Karpas-422 (cell line): ENCODE results near the gene NUP42. TPM values are rescaled to one million over a fixed set of nuclear protein-coding genes. Genes with fewer than 3 reads are reported as not detected.
A peak's percentile ranks its signal among the peaks of the same experiment; 100 is the strongest.

ENCODE experiments used
- DNase-seq: peaks from one replicate; pipeline ENCODE4 v3.0.0-alpha.2; 2015
- H2AFZ ChIP-seq: fragments of 200-600 bp; sonication (generic); 2 replicates; pipeline ENCODE4 v1.6.1; 2014; ENCODE audit warnings: antibody characterized with exemption, low read length, mixed read lengths
- H3K27ac ChIP-seq: fragments of 200-600 bp; sonication (generic); 2 replicates; pipeline ENCODE4 v1.5.1; 2014; ENCODE audit warnings: mild to moderate bottlenecking, low read length, moderate library complexity
- H3K27me3 ChIP-seq: fragments of 200-600 bp; sonication (generic); 2 replicates; pipeline ENCODE4 v1.6.1; 2014; ENCODE audit warnings: low read length, mixed read lengths
- H3K36me3 ChIP-seq: fragments of 200-600 bp; sonication (generic); 2 replicates; pipeline ENCODE4 v1.6.1; 2014; ENCODE audit warnings: low read length, mixed read lengths; ENCODE audit not compliant: insufficient read depth
- H3K4me1 ChIP-seq: fragments of 200-600 bp; sonication (generic); 2 replicates; pipeline ENCODE4 v1.6.1; 2014; ENCODE audit warnings: mild to moderate bottlenecking, low read length, mixed read lengths
- H3K4me2 ChIP-seq: fragments of 200-600 bp; sonication (generic); 2 replicates; pipeline ENCODE4 v1.6.1; 2014; ENCODE audit warnings: low read length, low read depth, mild to moderate bottlenecking; ENCODE audit not compliant: poor library complexity, severe bottlenecking
- H3K4me3 ChIP-seq: fragments of 200-600 bp; sonication (generic); 2 replicates; pipeline ENCODE4 v1.5.1; 2014; ENCODE audit warnings: mild to moderate bottlenecking, antibody characterized with exemption, low read length, mixed read lengths
- H3K79me2 ChIP-seq: fragments of 200-600 bp; sonication (generic); 2 replicates; pipeline ENCODE4 v1.6.1; 2014; ENCODE audit warnings: mild to moderate bottlenecking, low read length, mixed read lengths
- H3K9ac ChIP-seq: fragments of 200-600 bp; sonication (generic); 2 replicates; pipeline ENCODE4 v1.6.0; 2014; ENCODE audit warnings: low read length
- H3K9me2 ChIP-seq: fragments of 200-600 bp; sonication (generic), shearing (Covaris generic); replicated peaks from 2 replicates; pipeline ENCODE4 v1.6.0; 2014; ENCODE audit warnings: mild to moderate bottlenecking, low read length, moderate library complexity; ENCODE audit not compliant: insufficient read depth
- H3K9me3 ChIP-seq: fragments of 300-700, 200-600 bp; sonication (generic); 2 replicates; pipeline ENCODE4 v1.6.1; 2014; ENCODE audit warnings: low read length, mixed read lengths
- H4K20me1 ChIP-seq: fragments of 200-600 bp; sonication (generic); 2 replicates; pipeline ENCODE4 v1.6.1; 2014; ENCODE audit warnings: mild to moderate bottlenecking, antibody characterized with exemption, low read length, low read depth; ENCODE audit not compliant: insufficient read depth
- total RNA-seq: library from RNA; depleted of rRNA; stranded (reverse); fragments of >200 nt; shearing (Covaris generic); gene quantifications from 2 replicates; pipeline ENCODE4 v1.2.3, GENCODE V29; 2014; ENCODE audit warnings: low replicate concordance

NUP42 gene
- total RNA-seq, 1 experiment from 2014 or later = 94.8 TPM

GRCh38 chr7:23165316-23165715 is 16.5 kb upstream of the NUP42 start:
- Histone ChIP-seq H3K79me2 (no peaks in the 10 kb centered on the region), H3K4me2 (no peak overlapping the region)

GRCh38 chr7:23167691-23168090 is 14.2 kb upstream of the NUP42 start:
- no peak overlapping the region for H3K4me2 ChIP-seq
- no peak overlapping the region for H3K4me3 ChIP-seq
- H3K36me3 ChIP-seq = no peaks in the 10 kb centered on the region
- no peak for DNase-seq
- no peaks in the 10 kb centered on the region for H3K9me3 ChIP-seq
- H3K27me3 ChIP-seq = no peaks in the 10 kb centered on the region
- H4K20me1 ChIP-seq = no peaks in the 10 kb centered on the region
- no peaks in the 10 kb centered on the region for H3K9me2 ChIP-seq
- H3K4me1 ChIP-seq = no peaks in the 10 kb centered on the region
- no peak overlapping the region for H2AFZ ChIP-seq
- H3K9ac ChIP-seq = no peak overlapping the region
- no peak overlapping the region for H3K27ac ChIP-seq
- H3K79me2 ChIP-seq = no peaks in the 10 kb centered on the region

More at GRCh38 chr7:23165316-23165715, 16.5 kb upstream of the NUP42 start:
- Histone ChIP-seq H3K27me3 (no peaks in the 10 kb centered on the region), H4K20me1 (no peaks in the 10 kb centered on the region), H3K4me3 (no peak overlapping the region), H3K9ac (no peak overlapping the region), H3K4me1 (no peaks in the 10 kb centered on the region), H3K9me3 (no peaks in the 10 kb centered on the region), H3K9me2 (no peaks in the 10 kb centered on the region), H2AFZ (no peak overlapping the region), H3K27ac (no peak overlapping the region), H3K36me3 (no peaks in the 10 kb centered on the region)
- DNase-seq = no peak

- no peaks in the 10 kb centered on the region for H4K20me1 ChIP-seq
These were observed 13.6 kb upstream of the NUP42 start for GRCh38 chr7:23168111-23168885.

GRCh38 chr7:23175938-23176337 is 5.9 kb upstream of the NUP42 start:
- no peaks in the 10 kb centered on the region for H4K20me1 ChIP-seq
- no peak for DNase-seq
- peaks cover 5% of the 10 kb centered on the region for H3K4me1 ChIP-seq
- no peaks in the 10 kb centered on the region for H3K9me2 ChIP-seq
- H3K9me3 ChIP-seq = no peaks in the 10 kb centered on the region
- no peak overlapping the region for H3K4me2 ChIP-seq
- H3K79me2 ChIP-seq = peaks cover 3% of the 10 kb centered on the region; the same call in 1 of the 2 replicates
- H3K4me3 ChIP-seq = no peak overlapping the region
- no peaks in the 10 kb centered on the region for H3K27me3 ChIP-seq
- no peak overlapping the region for H2AFZ ChIP-seq
- no peaks in the 10 kb centered on the region for H3K36me3 ChIP-seq
- no peak overlapping the region for H3K27ac ChIP-seq
- H3K9ac ChIP-seq = no peak overlapping the region

More at GRCh38 chr7:23168111-23168885, 13.6 kb upstream of the NUP42 start:
- DNase-seq = no peak
- Histone ChIP-seq H3K9me2 (no peaks in the 10 kb centered on the region), H2AFZ (no peak overlapping the region), H3K27me3 (no peaks in the 10 kb centered on the region), H3K4me1 (no peaks in the 10 kb centered on the region), H3K9me3 (no peaks in the 10 kb centered on the region), H3K79me2 (no peaks in the 10 kb centered on the region), H3K9ac (no peak overlapping the region), H3K27ac (no peak overlapping the region), H3K4me3 (no peak overlapping the region), H3K36me3 (no peaks in the 10 kb centered on the region), H3K4me2 (no peak overlapping the region)

- Histone ChIP-seq H3K4me3 (peak overlapping the region; percentile 99), H3K9me3 (no peaks in the 10 kb centered on the region), H2AFZ (no peak overlapping the region), H3K27ac (no peak overlapping the region), H3K9me2 (no peaks in the 10 kb centered on the region), H4K20me1 (0 out of 2 replicates have a peak, but pooled peaks cover 3% of the 10 kb centered on the region), H3K9ac (peak overlapping the region; percentile 96), H3K79me2 (peaks cover 68% of the 10 kb centered on the region), H3K4me2 (peak overlapping the region; percentile 95), H3K4me1 (peaks cover 28% of the 10 kb centered on the region), H3K36me3 (peaks cover 35% of the 10 kb centered on the region), H3K27me3 (no peaks in the 10 kb centered on the region)
- no peak for DNase-seq
These were observed 1.6 kb downstream of the NUP42 start for GRCh38 chr7:23183279-23184012.

DNA sequence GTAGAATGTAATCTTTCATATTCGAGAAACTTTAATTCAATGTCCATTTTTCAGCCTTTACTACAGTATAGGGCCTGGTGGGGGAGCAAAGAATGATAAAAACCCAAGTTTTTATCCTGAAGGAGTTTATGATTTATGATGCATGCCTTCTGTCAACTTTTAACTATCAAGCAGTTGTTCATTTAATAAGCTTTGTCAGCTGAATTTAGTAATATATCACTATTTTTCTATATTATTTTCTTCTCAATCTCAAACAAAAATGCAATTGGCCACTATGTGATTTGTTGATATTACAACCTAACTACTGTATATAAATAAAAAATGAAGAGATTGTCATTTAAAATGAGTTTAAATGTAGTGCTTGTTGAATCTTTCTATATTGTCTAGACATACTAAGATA is 2.4 kb downstream of the NUP42 start:
- peaks cover 28% of the 10 kb centered on the region for H3K4me1 ChIP-seq
- no peaks in the 10 kb centered on the region for H3K9me2 ChIP-seq
- peaks cover 43% of the 10 kb centered on the region for H3K36me3 ChIP-seq
- DNase-seq = no peak
- peak overlapping the region; percentile 99 for H3K4me3 ChIP-seq
- H2AFZ ChIP-seq = no peak overlapping the region
- H3K9ac ChIP-seq = no peak overlapping the region
- H4K20me1 ChIP-seq = 0 out of 2 replicates have a peak, but pooled peaks cover 3% of the 10 kb centered on the region
- H3K79me2 ChIP-seq = peaks cover 77% of the 10 kb centered on the region
- no peaks in the 10 kb centered on the region for H3K9me3 ChIP-seq
- no peak overlapping the region for H3K27ac ChIP-seq
- H3K27me3 ChIP-seq = no peaks in the 10 kb centered on the region
- H3K4me2 ChIP-seq = peak overlapping the region; percentile 95

DNA sequence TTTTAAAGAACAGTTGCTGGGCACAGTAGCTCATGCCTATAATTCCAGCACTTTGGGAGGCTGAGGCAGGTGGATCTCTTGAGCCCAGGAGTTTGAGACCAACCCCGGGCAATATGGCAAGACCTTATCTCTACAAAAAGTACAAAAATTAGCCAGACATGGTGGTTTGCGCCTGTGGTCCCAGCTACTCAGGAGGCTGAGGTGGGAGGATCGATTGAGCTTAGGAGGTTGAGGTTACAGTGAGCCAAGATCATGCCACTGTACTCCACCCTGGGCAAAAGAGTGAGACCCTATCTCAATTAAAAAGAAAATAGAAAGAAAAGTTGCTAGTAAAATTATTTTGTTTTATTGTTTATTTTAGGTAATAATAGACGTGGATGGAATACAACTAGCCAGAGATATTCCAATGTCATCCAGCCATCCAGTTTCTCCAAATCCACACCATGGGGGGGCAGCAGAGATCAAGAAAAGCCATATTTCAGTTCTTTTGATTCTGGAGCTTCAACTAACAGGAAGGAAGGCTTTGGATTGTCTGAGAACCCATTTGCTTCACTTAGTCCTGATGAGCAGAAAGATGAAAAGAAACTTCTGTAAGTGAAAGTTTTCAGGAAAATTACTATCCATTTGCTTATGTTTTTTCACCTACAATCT is 3.0 kb downstream of the NUP42 start:
- Histone ChIP-seq H3K4me1 (peaks cover 28% of the 10 kb centered on the region), H2AFZ (no peak overlapping the region), H3K27ac (no peak overlapping the region), H3K9me3 (no peaks in the 10 kb centered on the region), H4K20me1 (0 out of 2 replicates have a peak, but pooled peaks cover 3% of the 10 kb centered on the region), H3K4me2 (peak overlapping the region; percentile 95), H3K4me3 (no peak overlapping the region), H3K27me3 (no peaks in the 10 kb centered on the region), H3K36me3 (peaks cover 46% of the 10 kb centered on the region), H3K9me2 (no peaks in the 10 kb centered on the region), H3K9ac (no peak overlapping the region), H3K79me2 (peaks cover 80% of the 10 kb centered on the region)
- no peak for DNase-seq

GRCh38 chr7:23185980-23186379 is 4.1 kb downstream of the NUP42 start:
- Histone ChIP-seq H3K4me2 (no peak overlapping the region), H4K20me1 (0 out of 2 replicates have a peak, but pooled peaks cover 3% of the 10 kb centered on the region)

More at GRCh38 chr7:23185980-23186379, 4.1 kb downstream of the NUP42 start:
- Histone ChIP-seq H3K79me2 (peaks cover 84% of the 10 kb centered on the region), H3K9me2 (no peaks in the 10 kb centered on the region), H3K9ac (no peak overlapping the region), H3K27me3 (no peaks in the 10 kb centered on the region), H3K36me3 (peaks cover 56% of the 10 kb centered on the region), H3K4me1 (peaks cover 22% of the 10 kb centered on the region), H3K27ac (no peak overlapping the region), H3K4me3 (no peak overlapping the region), H2AFZ (no peak overlapping the region), H3K9me3 (no peaks in the 10 kb centered on the region)
- no peak for DNase-seq
